Inferior parietal cortex (tissue), 1 donor: ENCODE data around the gene NBEAL1.
A peak's percentile ranks its signal among the peaks of the same experiment; 100 is the strongest.
"Not testable (repeated sequence)": the region's sequence is repeated elsewhere in the genome, so short reads cannot be mapped to it uniquely, and the experiment has no call there.

Source experiments
- DNase-seq: peaks from one replicate; pipeline ENCODE4 v3.0.0-alpha.2; 2016; ENCODE audit errors: extremely low spot score

The NBEAL1 gene

DNA sequence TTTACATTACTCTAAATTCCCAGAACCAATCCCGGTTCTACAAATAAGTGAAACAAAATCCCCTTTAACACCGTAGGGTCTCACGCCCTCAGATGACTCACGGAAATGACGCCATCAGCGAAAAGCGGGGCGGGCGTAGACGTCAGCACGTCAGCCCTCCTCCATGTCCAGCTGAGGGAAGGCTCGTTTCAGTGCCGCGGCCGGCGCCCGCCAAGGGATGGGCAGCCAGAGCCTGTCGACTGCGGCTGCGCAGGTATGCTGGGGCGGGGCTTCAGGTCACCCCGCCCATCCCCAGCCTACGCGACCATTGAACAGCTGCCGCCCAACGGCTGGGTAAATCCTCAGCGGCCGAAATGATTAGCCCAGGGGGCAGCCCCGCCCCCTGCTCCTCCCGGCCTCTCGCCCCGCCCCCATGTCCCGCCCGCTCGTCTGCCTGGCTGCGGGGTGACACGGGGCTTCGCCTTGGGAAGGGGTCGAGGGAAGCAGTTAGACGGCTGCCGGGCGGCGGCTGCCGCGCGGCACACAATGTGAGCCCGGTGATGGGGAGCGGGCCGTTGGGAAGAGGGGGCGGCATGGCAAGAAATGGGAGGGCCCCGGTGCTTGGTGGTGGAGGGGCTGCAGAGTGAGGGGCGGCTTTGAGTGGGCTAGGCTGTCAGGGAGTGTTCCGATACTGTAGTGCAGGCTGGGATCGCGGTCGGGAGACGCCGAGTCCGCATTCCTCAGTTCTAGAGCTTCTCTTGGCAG is at the start of gene NBEAL1:
Gene NBEAL1 (plus strand): TSS at position 420 of the 744 bp plus-strand sequence. CDS start 1,510 bp downstream, outside the sequence.
- peak; percentile 98 for DNase-seq

DNA sequence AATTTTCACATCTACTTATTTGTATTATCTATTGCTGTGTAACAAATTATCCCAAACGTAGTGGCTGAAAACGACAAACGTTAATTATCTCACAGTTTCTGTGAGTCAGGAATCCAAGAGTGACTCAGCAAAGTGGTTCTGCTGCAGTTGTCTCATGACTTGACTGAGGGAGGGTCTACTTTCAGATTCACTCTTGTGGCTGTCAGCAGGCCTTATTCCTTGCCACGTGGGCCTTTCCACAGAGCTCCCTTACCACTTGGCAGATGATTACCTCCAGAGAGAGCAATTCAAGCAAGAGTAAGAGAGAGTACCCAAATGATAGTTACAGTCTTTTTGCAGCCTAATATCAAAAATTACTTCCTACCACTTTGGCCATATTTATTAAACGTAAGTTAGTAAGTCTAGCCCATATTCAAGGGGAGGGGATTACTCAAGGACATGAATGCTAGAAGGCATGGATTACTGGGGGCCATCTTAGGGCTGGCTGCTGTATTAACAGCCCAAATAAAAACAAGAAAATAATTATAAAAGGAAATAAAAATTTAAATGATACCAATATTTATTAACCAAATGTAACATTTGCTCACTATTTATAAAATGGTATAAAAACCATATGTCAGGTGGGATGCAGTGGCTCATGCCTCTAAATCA is 48.7 kb upstream of the NBEAL1 start:
- peak; percentile 30 for DNase-seq

DNA sequence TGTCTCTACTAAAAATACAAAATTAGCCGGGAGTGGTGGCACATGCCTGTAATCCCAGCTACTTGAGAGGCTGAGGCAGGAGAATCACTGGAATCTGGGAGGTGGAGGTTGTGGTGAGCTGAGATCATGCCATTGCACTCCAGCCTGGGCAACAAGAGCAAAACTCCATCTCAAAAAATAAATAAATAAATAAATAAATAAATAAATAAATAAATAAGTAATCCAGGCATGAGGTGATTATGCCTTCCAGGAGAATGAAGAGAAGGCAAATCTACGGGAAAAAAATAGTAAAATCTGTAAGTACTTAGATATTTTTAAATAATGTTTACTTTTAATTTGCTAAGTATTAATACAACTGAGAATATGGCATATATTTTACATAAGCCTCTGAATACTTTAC is 45.3 kb upstream of the NBEAL1 start:
- DNase-seq, result not testable (repeated sequence)

DNA sequence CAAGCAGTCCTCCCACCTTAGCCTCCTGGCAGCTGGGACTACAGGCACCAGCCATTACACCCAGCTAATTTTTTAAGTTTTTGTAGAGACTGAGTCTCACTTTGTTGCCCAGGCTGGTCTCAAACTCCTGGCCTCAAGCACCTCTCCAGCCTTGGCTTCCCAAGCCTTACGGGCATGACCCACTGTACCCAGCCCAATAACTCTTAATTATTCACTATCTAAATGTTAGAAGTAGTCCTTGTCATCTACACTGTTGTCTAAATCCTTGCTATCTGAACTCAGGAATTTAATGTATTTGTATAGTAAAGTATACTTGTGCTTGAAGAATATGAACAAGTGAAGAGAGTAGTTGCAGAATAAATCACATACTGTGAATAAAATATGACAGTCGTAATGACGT is 37.9 kb upstream of the NBEAL1 start:
- DNase-seq, result no peak

DNA sequence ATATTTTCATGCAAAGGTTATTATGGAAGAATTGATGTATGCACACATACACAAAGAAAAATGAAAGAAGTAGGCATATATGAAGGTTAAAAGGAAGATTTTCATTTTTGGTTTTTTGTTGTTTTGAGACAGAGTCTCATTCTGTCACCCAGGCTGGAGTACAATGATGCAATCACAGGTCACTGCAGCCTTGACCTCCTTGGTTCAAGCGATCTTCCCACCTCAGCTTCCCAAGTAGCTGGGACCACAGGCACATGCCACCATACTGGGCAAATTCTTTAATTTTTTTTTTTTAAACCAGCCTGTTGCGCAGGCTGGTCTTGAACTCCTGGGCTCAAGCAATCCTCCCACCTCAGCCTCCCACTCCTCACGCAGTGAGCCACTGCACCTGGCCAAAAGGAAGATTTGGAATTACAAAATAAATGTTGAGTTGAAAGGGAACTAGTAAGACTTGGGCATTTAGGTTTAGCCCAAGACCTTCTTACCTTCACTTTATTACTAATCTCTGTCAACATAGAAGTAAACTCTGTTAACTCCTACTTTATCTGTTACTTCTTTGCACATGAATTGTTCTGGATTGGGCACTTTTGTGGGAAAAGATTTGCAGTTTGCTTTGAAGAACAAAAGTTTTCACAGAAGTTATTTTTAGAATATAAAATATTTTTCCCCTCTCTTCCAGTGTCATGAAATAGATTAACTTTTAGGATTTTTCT is 31.7 kb upstream of the NBEAL1 start:
- no peak for DNase-seq

DNA sequence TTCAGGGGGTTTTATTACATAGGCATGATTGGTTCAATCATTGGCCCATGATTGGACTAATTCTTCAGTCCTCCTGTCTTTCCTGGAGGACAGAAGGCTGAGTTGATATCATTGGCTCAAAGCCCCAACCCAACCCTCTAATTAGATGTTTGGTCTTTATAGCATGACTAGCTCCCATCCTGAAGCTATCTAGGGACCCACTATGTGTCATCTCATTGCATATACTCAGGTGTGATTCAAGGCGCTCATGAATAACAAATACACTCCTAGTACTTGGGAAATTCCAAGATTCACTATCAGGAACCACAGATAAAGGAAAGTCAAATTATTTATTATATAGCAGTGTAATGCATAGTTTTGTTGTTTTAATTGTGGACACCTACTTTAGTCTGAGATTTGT is 24.9 kb upstream of the NBEAL1 start:
- DNase-seq, result no peak

DNA sequence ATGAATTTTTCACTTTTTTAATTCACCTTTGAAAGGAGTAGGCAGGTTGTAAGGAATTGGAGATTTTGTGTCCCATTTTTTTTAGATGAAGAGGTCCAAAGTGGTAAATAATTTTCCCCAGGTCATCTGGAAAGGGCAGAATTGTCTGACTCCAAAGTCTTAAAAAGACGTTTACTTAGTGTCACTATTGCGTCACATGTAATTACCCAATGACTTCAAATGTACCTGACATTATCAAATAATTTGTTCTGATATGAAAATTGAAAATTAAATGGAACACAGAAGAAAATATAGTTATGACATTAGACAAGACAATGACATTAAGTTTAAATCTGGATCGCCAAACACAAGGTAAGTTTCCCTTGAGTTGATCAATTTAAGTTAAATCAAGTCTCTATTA is 24.2 kb upstream of the NBEAL1 start:
- DNase-seq, result no peak

DNA sequence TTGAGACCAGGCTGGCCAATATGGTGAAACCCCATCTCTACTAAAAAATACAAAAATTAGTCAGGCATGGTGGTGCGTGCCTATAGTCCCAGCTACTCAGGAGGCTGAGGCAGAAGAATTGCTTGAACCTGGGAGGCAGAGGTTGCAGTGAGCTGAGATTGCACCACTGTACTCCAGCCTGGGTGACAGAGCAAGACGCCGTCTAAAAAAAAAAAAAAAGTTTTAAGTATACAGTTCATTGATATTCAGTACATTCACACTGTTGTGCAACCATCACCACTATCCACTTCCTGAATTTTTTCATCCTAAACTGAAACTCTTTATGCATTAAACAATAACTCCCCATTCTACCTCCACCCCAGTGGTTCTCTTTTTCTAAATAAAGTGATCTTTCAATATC is 17.6 kb upstream of the NBEAL1 start:
- DNase-seq, result not testable (repeated sequence)

DNA sequence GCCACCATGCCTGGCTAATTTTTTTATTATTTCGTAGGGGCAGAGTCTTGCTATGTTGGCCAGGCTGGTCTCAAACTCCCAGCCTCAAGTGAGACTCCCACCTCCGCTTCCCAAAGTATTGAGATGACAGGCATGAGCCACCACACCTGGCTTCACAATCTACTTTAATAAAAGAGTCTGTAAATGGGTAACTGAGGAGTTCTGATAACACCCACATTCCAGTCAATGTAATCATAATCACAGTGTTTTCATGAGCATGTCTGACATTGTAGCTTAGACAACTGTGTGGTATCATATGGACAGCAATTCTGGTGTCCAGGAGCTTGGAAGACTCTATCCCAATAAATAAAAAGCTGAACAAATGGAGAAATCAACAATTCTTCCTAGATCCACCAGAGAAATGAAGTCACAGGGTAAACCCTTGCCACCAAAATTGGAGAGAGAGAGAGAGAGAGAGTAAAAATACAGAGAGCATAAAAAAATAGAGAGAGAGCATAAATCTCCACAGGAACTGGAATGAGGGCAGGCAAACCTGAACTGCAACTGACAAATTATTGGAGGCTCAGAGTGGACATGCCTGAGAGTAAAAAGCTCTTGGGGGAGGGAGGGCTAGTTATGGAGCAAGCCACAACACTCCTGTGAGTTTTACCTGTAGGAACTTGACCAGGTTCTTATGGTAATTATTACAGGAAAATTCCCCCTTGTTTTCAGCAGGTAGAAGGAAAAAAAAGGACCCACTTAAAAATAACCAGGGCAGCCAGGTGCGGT is 12.4 kb upstream of the NBEAL1 start:
- DNase-seq, result no peak

DNA sequence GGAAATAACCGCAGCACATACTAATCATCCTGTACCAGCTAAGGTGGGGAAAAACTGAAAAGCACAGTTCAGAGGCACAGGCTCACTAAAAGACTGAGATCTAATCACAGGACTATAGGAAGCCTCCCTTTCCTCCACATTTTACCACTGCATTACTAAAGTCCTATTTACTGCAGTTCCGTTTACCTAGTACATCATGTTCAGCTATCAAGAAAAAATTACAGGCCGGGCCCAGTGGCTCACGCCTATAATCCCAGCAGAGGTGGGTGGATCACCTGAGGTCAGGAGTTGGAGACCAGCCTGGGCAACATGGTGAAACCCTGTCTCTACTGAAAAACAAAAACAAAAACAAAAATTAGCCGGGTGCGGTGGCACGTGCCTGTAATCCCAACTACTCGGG is 11.0 kb upstream of the NBEAL1 start:
- no peak for DNase-seq

DNA sequence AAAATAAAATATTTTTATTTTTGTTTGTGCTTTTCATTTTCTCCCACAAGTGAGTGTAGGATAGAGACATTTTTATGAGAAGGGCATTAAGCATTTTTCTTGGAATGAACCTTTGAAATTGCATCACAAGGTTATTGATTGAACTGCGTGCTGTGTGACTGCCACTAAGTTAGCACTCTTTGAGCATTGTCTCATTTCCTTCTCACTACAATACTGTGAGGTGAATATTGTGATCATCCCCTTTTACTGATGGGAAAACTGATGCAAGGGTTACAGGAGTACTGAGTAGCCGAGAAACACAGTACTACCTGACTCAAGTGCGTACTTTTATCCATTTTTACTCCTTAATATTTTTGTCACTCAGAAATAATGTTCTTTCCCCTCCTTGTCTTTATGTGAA is 2.0 kb downstream of the NBEAL1 start:
- no peak for DNase-seq

DNA sequence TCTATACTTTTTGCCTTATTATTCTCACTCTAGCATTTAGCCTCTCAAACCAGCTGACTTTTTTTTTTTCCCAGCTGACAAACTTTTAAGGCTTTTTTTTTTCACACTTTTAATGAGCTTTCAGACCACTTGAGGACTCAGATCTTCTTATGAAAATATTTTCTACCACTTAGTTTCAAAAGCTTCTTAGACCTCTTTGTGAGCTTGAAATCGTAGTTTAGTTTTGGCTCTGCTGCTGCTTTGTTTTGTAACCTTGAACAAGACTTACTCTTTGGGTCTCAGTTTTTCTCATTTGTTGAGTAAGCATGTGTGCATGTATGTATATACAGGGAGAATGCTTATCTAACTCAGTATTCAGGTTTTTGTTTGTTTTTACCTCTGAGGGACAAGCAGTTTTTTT is 3.5 kb downstream of the NBEAL1 start:
- DNase-seq, result peak; percentile 29

DNA sequence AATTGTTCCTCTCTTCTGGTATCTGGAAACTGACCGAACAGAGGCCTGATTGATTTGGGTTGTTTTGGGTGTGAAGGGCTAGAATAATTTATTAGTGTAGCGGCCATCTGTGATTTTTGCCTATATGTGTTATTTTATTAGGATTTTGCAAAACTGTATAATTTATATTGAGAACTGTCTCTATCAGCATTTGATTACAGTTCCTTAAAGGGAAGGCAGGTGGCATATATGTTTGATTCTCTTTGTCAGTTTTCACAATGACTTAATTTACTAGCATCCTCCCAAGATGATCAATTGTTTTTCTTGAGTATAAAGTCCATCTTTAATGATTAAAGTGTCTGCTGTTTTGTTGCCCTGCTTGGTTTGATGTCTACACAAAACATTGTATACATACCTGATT is 4.5 kb downstream of the NBEAL1 start:
- DNase-seq, result no peak

DNA sequence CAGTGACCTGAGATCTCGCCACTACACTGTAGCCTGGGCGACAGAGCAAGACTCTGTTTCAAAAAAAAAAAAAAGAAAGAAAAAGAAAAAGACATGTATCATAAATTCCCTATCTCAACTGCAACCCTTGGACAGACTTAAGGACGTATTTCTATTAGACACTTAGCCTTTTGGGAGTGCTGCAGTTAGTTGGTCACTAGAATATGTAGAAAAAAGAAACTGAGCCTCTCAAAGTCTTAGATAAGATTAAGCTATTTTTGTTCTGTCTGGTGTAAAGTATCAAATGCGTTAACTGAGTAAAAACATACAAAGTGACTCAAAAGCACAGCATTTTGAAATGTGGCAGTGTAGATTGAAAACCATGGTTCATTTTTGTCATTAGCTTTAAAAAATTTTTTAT is 7.3 kb downstream of the NBEAL1 start:
- DNase-seq, result no peak

DNA sequence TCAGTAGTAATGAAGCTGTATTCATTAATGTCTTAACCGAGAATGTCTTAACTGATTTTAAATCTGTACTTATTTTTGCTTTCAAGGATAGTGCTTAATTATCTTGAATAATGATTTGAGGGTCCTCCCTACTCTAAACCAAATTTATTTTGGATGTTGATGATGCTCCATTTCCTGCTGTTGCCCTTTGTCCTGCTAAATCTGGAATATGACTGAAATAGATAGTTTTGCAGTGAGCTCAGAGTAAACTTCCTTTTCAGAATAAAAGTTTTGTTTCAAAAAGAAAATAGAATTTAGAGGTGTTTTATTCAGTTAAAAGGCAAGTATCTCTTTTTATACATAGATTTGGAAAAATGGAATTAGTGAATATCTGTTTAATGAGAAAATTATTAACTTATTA is 8.1 kb downstream of the NBEAL1 start:
- DNase-seq, result no peak

DNA sequence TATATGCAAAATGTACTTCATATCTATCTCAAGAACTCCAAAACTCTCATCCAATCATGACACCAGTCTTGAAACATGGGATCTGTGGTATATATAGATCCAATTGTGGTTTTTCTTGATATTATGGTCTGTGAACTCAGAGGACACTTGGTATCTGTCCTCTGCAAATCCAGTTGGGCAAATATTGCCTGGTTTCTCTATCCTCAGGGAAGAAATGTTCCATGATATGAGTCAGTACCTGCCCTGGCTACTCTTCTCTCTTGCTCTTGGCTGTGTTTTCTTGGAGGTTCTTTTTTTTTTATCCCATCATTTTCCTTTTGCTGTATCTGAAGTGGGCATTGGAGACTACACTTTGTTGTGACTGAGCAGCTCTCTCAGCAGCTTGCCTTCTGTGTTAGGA is 10.9 kb downstream of the NBEAL1 start:
- DNase-seq, result no peak

DNA sequence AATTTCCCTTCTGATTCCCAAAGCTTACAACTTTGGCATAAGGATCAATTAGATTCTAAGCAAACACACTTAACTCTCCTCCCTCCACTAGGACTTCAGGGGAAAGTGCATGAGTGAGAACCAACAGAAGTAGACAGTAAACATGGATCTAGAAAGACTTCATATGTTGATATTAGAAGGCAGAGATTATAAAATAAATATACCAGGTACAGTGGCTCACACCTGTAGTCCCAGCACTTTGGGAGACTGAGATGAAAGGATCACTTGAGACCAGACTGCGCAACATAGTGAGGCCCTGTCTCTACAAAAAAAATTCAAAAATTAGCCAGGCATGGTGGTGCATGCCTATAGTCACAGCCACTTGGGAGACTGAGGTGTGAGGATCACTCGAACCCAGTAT is 15.9 kb downstream of the NBEAL1 start:
- DNase-seq, result no peak

DNA sequence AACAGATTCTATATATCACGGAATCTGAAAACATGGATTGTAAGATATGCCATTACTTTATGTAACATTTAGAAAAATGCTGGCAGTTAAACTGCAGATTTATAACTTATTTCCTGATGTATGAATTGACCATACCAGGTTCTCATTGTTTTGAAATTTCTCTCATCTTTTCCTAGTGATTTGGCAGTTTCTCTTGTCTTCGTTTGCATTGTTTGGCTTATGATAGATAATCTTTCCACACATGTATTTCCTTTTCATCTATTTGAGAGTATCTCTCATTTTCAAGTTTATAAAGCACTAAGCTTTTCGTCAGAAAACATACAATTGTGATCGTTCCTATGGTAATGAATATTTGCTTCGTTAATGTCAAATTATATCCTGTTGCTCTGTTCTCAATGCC is 16.3 kb downstream of the NBEAL1 start:
- no peak for DNase-seq

DNA sequence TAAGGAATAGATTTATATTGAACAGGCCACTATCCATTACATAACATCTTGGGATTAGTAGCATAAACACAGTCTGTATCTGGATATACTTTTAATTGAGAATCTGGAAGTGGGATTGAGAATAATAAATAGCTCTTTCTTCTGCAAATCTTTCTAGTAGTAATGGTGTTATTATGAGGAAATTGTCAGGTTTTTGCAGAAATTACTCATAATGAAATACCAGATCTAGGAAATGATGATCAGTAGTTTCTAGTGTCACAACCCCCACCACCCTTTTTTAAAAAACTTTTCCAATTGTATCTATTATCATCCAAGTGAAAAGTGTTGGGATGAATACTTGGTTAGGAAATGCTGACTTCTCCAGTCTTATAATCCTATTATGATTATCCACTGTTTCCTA is 18.7 kb downstream of the NBEAL1 start:
- DNase-seq, result no peak

DNA sequence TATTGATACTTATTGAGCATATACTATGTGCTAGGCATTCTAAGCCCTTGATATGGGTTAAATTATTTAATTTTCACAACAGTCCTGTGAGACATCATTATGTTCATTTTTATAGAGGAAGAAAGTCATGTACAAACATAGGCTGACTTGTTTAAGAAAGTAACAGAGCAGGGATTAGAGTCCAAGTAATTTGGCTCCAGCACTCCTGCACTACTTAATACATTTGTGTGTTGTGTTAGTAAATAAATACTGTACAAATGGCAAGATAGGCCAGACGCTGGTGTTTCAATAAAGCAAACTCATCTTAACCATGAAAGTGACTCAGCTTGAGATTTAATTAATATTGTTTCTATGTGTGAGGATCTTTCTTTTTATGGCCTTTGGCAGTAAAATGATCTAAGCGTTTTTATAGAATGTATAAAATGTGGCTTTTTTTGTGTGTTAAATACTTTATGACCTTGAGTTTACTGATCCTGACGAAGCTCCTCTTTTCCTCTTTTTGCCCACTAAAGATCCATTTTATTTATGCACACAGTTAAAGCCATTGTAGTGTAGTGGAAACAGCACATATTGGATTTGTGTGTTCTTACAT is 21.3 kb downstream of the NBEAL1 start:
- no peak for DNase-seq

DNA sequence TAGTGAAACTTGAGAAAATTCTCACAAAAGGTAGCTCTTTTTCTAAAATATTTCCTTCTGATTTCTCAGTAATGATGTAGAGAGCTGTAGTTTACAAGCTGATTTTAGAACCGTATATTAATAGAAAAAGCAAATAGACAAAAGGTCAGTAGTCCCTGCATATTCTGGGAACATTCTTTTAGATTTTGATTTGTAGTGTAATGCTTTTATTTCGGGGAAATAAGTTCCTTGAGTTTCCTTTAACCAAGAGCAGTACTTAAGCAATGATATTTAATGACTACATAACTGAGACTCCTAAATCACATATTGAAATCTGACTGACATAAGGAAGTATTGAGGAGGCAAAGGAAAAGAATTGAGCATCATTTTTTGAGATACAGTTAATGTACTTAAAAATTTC is 22.4 kb downstream of the NBEAL1 start:
- DNase-seq, result no peak

DNA sequence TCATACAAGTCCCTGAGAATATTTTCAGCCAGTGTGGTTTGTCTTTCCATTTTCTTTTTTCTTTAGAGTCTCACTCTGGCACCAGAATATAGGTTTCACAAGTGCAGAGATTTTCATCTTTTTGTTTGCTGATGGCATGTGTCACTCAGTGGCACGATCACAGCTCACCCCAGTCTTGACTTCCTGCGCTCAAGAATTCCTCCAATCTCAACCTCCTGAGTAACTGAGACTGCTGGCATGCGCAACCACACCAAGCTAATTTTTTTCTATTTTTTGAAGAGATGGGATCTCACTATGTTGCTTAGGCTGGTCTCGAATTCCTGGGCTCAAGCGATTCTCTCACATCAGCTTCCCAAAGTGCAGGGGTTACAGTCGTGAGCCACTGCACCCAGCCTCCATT is 23.9 kb downstream of the NBEAL1 start:
- no peak for DNase-seq
